GM21526 (cell line): Measurements from ENCODE around the gene RBM24.

Experiments
- ATAC-seq: cut with Tn5 transposase; IDR thresholded peaks from one replicate; pipeline ENCODE4 v1.9.1; 2021; ENCODE audit warnings: moderate library complexity; ENCODE audit not compliant: unreplicated experiment, low FRiP score

The RBM24 gene

DNA sequence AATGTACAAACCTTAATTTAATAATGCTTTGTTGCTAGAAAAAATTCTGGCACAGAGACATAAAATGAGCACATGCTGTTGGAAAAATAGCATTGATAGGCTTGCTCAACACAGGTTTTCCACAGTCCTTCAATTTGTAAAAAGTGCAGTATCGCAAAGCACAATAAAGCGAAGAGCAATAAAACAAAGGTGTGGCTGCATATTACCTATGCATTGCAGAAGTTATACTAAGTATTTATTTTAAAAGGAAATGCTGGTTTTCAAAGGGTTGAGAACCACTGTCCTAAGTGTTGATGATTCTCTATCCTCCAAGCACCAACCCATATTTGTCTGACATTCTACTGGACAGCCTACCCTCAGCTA, 58.1 kb downstream of the RBM24 start:
- ATAC-seq = no peak

DNA sequence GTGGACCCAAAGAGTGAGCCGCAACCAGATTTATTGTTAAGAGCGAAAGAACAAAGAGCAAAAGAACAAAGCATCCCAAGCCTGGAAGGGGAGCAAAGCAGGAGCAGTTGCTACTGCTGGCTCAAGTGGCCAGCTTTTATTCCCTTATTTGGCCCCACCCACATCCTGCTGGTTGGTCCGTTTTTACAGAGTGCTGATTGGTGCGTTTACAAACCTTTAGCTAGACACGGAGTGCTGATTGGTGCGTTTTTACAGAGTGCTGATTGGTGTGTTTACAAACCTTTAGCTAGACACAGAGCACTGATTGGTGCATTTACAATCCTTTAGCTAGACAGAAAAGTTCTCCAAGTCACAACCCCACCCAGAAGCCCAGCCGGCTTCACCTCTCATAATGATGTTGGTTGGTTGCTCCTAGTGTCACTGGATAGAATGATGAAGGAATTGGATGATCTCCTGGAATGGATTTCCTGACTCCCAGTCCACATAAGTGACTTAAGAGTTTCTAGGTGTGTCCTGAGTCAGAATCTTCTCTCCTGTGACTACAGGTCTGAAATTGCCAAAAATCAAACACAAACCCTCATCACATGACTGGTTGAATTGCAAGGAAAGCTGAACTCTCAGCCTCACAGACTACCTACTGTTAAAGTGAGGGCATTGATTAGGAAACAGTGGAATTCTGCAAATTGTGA, 60.1 kb downstream of the RBM24 start:
- no peak for ATAC-seq

DNA sequence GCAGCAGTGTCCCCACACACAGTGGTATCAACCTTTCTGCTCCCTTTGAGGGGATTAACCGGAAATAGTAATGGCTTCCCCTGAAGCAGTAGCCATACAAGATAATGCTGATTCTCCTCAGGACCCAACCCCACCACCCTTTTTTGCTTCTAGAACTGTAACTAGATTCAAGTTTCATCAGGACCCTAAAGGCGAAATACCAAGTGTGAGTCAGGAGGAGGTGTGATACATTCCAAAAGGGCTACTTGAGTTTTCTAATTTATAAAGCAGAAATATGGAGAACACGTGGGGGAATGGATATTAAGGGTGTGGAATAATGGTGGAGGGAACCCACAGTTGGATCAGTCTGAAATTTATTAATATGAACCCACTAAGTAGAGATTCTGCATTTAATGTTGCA, 60.7 kb downstream of the RBM24 start:
- no peak for ATAC-seq

- ATAC-seq = no peak
Observed at GRCh38 chr6:17343215-17343614, 62.1 kb downstream of the RBM24 start.
